Measurements from ENCODE around the gene DNM1L. TPM values are rescaled to one million over a fixed set of nuclear protein-coding genes. Genes with fewer than 3 reads are reported as not detected.

DNM1L gene
- total and polyA plus RNA-seq, 10 of the 15 experiments (the other 5 are each of a cell fraction or from before 2014, with no cell fraction given) = 23.1 to 201 (median 63.9) TPM

- no peak for TF ChIP-seq CTCF (IDR thresholded peaks at IDR 0.05 in 2 of 3, conservative IDR thresholded peaks at IDR 0.05 in 1 of 3; ENCODE audit: control insufficient read depth in 2 of 3, extremely low read depth in 1 of 3, insufficient read depth in 1 of 3, low read depth in 3 of 3, low read length in 3 of 3)
- TF ChIP-seq RCOR1 (conservative IDR thresholded peaks at IDR 0.05; ENCODE audit: low read depth, low read length) = no peak
- TF ChIP-seq PBX3 (IDR thresholded peaks at IDR 0.05; ENCODE audit: insufficient replicate concordance, low read depth, low read length) = no peak
- no peak for TF ChIP-seq RELA (IDR thresholded peaks at IDR 0.05; ENCODE audit: borderline replicate concordance, partially characterized antibody)
- no peak for TF ChIP-seq IKZF1 (conservative IDR thresholded peaks at IDR 0.05)
- no peak for TF ChIP-seq POLR2AphosphoS5 (IDR thresholded peaks at IDR 0.05; ENCODE audit: low read length)
Observed at GRCh38 chr12:32705783-32706182, 26.7 kb downstream of the DNM1L start (continued).

GRCh38 chr12:32706335-32707024, 27.4 kb downstream of the DNM1L start:
- no peak overlapping the region for H2AFZ ChIP-seq (ENCODE audit: control insufficient read depth, low read depth, low read length)
- no peak for ATAC-seq
- H3K79me2 ChIP-seq (ENCODE audit: control insufficient read depth, insufficient read depth, low read length) = peaks cover 4% of the 10 kb centered on the region
- POLR2A ChIA-PET = interaction anchor here (0.6 kb wide), 1 partner anchor 17 kb away, joined by 3 read pairs; no protein-coding TSS in a partner anchor
- DNase-seq (ENCODE audit: low read depth, low spot score) = no peak
- no peak for FAIRE-seq
- TF ChIP-seq RUNX3 (IDR thresholded peaks at IDR 0.05; ENCODE audit: low read length) = peak; percentile 37
- no peak for TF ChIP-seq CBX5 (IDR thresholded peaks at IDR 0.05; ENCODE audit: low read depth)
- 0 out of 2 replicates have a peak, but pooled peaks have one; percentile 16 for TF ChIP-seq JUNB (IDR thresholded peaks at IDR 0.05)
- H3K4me3 ChIP-seq = no peak overlapping the region
- H3K4me1 ChIP-seq (ENCODE audit: control insufficient read depth, insufficient read depth, low read length) = no peaks in the 10 kb centered on the region
- 96% methylated on average over 2 of the region's 2 CpGs for WGBS (ENCODE audit: insufficient coverage, insufficient replicate concordance, low lambda C conversion rate, missing lambda C conversion rate)
- no peak overlapping the region for H3K4me2 ChIP-seq (ENCODE audit: control insufficient read depth, insufficient read depth)
- intact Hi-C loops (cut with micrococcal nuclease; ENCODE audit: unreplicated experiment) = no loop called here
- H3K9me3 ChIP-seq (replicated peaks; ENCODE audit: control insufficient read depth, insufficient read depth, low read length) = no peaks in the 10 kb centered on the region
- no peak overlapping the region for H3K9ac ChIP-seq (ENCODE audit: control insufficient read depth, insufficient read depth, low read length)
- BruUV-seq (replicated peaks) = no TSS peak
- in situ Hi-C loops (cut with MboI) = no loop called here
- H3K36me3 ChIP-seq (ENCODE audit: control insufficient read depth in 2 of 2, insufficient read depth in 2 of 2, low read length in 1 of 2) = peaks cover 4 to 18% of the 10 kb centered on the region in 2 experiments
- CTCF ChIA-PET = interaction anchor here (0.6 to 3.3 kb wide), 4 partner anchors 8 to 49 kb away, joined by 3 to 15 read pairs (median 3); partner anchors contain the start of gene YARS2
- no peak overlapping the region for H3K27ac ChIP-seq (ENCODE audit: control insufficient read depth, insufficient read depth)
- H4K20me1 ChIP-seq (ENCODE audit: control insufficient read depth, insufficient read depth) = no peaks in the 10 kb centered on the region
- H3K27me3 ChIP-seq (replicated peaks in 1 of 2; ENCODE audit: control insufficient read depth in 2 of 2, insufficient read depth in 2 of 2, low read length in 1 of 2) = no peaks in the 10 kb centered on the region
- SMC1A ChIA-PET (ENCODE audit: uncharacterized antibody, unreplicated experiment) = interaction anchor here (1.5 to 2.7 kb wide), 6 partner anchors 9 to 1053 kb away, joined by 5 to 10 read pairs (median 8); no protein-coding TSS in a partner anchor
- RAD21 ChIA-PET (ENCODE audit: unreplicated experiment) = interaction anchor here (0.6 to 1.5 kb wide), 3 partner anchors 25 to 1053 kb away, joined by 3 read pairs; no protein-coding TSS in a partner anchor

All from GM12878 (cell line).